ENCODE measurements around the gene LSAMP. TPM values are rescaled to one million over a fixed set of nuclear protein-coding genes. Genes with fewer than 3 reads are reported as not detected.

LSAMP gene
- total RNA-seq, 4 donors from 2014 or later = 4.3 to 5.2 (median 5.0) TPM

DNA sequence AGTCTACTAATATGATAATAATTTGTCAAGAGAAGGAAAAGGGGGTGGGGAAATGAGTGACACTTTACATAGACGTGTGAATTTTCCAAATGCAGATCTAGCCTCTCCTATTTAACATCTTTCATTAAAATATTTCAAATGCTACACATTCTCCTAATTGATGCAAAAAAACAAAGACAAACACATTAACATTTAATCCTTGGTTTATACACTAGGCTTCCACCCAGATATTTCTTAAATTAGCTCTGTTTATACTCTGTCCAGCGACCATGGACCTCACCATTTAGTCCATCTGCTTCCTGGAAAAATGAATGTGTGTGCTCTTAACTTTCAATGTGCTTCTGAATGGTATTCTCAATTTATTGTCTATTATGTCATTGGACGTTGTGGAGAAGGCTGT, 409.9 kb downstream of the LSAMP start:
- H3K27me3 ChIP-seq = no peaks in the 10 kb centered on the region
- peaks cover 17% of the 10 kb centered on the region for H3K4me1 ChIP-seq
- no peak overlapping the region for H3K27ac ChIP-seq
- WGBS = 76% methylated on average over 3 of the region's 3 CpGs
- H3K4me3 ChIP-seq = no peak overlapping the region
- DNase-seq (ENCODE audit: low spot score in 2 of 2) = no peak
- H3K9me3 ChIP-seq = no peaks in the 10 kb centered on the region
- TF ChIP-seq EP300 (IDR thresholded peaks at IDR 0.05) (no peak), POLR2A (IDR thresholded peaks at IDR 0.05) (no peak), POLR2AphosphoS5 (IDR thresholded peaks at IDR 0.05) (no peak)
- TF ChIP-seq, protein P1, sequence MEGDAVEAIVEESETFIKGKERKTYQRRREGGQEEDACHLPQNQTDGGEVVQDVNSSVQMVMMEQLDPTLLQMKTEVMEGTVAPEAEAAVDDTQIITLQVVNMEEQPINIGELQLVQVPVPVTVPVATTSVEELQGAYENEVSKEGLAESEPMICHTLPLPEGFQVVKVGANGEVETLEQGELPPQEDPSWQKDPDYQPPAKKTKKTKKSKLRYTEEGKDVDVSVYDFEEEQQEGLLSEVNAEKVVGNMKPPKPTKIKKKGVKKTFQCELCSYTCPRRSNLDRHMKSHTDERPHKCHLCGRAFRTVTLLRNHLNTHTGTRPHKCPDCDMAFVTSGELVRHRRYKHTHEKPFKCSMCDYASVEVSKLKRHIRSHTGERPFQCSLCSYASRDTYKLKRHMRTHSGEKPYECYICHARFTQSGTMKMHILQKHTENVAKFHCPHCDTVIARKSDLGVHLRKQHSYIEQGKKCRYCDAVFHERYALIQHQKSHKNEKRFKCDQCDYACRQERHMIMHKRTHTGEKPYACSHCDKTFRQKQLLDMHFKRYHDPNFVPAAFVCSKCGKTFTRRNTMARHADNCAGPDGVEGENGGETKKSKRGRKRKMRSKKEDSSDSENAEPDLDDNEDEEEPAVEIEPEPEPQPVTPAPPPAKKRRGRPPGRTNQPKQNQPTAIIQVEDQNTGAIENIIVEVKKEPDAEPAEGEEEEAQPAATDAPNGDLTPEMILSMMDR (IDR thresholded peaks at IDR 0.05) = no peak
- no peaks in the 10 kb centered on the region for H3K36me3 ChIP-seq

DNA sequence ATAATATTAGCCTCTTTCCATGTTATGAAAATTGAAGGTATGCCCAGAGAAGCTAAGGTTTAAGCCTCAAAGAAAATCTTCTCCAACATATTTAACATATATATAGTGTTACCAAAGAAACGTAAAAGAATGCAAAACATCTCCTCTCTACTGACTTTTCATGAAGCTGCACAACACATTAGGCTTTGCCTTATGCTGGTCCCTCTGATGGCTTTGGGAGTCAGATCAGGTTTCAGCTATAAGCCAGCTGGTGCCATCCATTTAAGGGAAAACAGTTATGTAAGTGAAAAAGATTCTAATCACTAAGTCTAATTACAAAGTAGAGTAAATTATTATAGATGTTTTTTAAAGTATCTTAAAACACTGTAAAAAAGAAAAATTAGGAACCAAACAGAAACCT, 410.5 kb downstream of the LSAMP start:
- WGBS = 53% methylated on average over 1 of the region's 1 CpG
- Histone ChIP-seq H3K4me3 (no peak overlapping the region), H3K27me3 (no peaks in the 10 kb centered on the region), H3K27ac (no peak overlapping the region), H3K9me3 (no peaks in the 10 kb centered on the region), H3K36me3 (no peaks in the 10 kb centered on the region), H3K4me1 (peaks cover 15% of the 10 kb centered on the region)
- DNase-seq (ENCODE audit: low spot score in 2 of 2) = no peak
- TF ChIP-seq POLR2AphosphoS5 (IDR thresholded peaks at IDR 0.05) (no peak), EP300 (IDR thresholded peaks at IDR 0.05) (no peak), POLR2A (IDR thresholded peaks at IDR 0.05) (no peak)
- TF ChIP-seq, protein P1 (IDR thresholded peaks at IDR 0.05) = no peak

DNA sequence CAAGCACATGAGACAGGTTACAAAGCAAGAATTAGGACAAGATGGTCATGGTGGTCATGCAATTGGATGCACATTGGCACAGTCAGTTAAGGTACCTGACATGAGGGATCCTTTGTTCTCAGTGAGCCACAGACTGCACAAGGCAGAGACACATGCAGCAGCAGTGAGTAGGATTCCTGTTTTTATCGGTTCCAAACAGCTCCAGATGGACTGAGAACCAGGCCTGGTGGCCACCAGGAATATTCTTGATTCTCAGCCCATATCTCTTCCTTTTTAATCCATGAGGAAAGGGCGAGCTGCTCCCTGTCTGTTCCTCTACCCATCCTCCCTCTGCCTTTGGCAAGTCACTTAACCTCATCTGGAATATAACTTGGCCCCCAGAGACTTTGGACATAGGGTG, 411.2 kb downstream of the LSAMP start:
- TF ChIP-seq POLR2AphosphoS5 (IDR thresholded peaks at IDR 0.05) (no peak), EP300 (IDR thresholded peaks at IDR 0.05) (no peak), POLR2A (IDR thresholded peaks at IDR 0.05) (no peak)
- TF ChIP-seq, protein P1 (IDR thresholded peaks at IDR 0.05) = no peak
- H3K36me3 ChIP-seq = no peaks in the 10 kb centered on the region
- H3K4me1 ChIP-seq = peaks cover 8% of the 10 kb centered on the region
- WGBS = 81% methylated on average over 2 of the region's 2 CpGs
- DNase-seq (ENCODE audit: low spot score in 2 of 2) = no peak
- no peaks in the 10 kb centered on the region for H3K9me3 ChIP-seq
- H3K4me3 ChIP-seq = no peak overlapping the region
- no peak overlapping the region for H3K27ac ChIP-seq
- H3K27me3 ChIP-seq = no peaks in the 10 kb centered on the region

DNA sequence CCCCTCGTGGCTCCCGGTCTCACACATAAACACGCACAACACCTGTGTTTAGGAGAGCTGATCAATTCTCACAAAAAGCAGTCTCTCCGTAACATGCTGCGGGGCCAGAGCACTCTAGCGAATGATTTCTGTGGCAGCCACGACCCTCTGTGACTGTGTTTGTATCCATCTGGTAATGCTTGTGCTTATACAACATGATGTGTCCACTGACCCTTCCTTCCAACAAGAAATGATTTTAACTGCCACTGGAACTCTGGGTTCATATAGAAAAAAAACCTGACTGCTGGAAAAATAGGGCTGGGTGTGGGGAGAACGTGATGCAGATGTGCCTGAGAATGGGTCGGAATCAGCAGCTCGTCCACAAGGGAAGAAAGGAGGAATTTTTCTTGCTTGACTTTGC, 411.8 kb downstream of the LSAMP start:
- no peak overlapping the region for H3K4me3 ChIP-seq
- no peaks in the 10 kb centered on the region for H3K36me3 ChIP-seq
- no peaks in the 10 kb centered on the region for H3K9me3 ChIP-seq
- TF ChIP-seq, protein P1 (IDR thresholded peaks at IDR 0.05) = no peak
- no peak for TF ChIP-seq POLR2AphosphoS5 (IDR thresholded peaks at IDR 0.05)
- peaks cover 2% of the 10 kb centered on the region for H3K4me1 ChIP-seq
- no peak overlapping the region for H3K27ac ChIP-seq
- no peak for DNase-seq (ENCODE audit: low spot score in 2 of 2)
- no peaks in the 10 kb centered on the region for H3K27me3 ChIP-seq
- 94% methylated on average over 10 of the region's 10 CpGs for WGBS

DNA sequence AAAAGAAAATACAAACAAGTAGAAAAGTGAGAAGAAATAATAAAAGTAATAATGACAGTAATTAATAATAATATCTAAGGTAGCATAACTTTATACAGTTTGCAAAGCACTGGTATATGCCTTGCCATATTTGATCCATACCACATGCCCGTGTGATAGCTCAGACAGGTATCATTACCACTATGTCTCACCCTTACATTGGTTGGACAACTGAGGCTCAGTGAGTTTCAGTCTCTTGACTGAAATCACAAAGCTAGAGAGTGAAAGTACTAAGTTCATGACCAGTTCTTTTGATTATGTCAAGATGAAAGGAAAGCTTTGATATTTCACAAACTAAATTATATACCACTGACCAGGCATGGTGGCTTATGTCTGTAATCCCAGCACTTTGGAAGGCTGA, 413.1 kb downstream of the LSAMP start:
- Histone ChIP-seq H3K27ac (no peak overlapping the region), H3K9me3 (no peaks in the 10 kb centered on the region), H3K4me1 (no peaks in the 10 kb centered on the region), H3K27me3 (no peaks in the 10 kb centered on the region), H3K4me3 (no peak overlapping the region), H3K36me3 (no peaks in the 10 kb centered on the region)
- WGBS = 100% methylated on average over 1 of the region's 1 CpG
- TF ChIP-seq POLR2A (IDR thresholded peaks at IDR 0.05) = no peak
- no peak for TF ChIP-seq EP300 (IDR thresholded peaks at IDR 0.05)
- TF ChIP-seq, protein P1 (IDR thresholded peaks at IDR 0.05) = no peak
- TF ChIP-seq POLR2AphosphoS5 (IDR thresholded peaks at IDR 0.05) = no peak
- DNase-seq (ENCODE audit: low spot score in 2 of 2) = no peak
